AG09309 (cell line): ENCODE results near the gene DGLUCY.

ENCODE experiments used
- DNase-seq: peaks from one replicate; pipeline ENCODE4 v3.0.0-alpha.2; 2010; ENCODE audit warnings: low read depth
- H3K4me3 ChIP-seq: 2 replicates; pipeline ENCODE4 v1.5.1; 2011; ENCODE audit warnings: mild to moderate bottlenecking, low read depth, low read length, moderate library complexity; ENCODE audit not compliant: control insufficient read depth
- CTCF ChIP-seq: IDR thresholded peaks from 2 replicates; pipeline ENCODE4 v1.5.1; 2011; ENCODE audit warnings: mild to moderate bottlenecking, low read depth, low read length, inconsistent platforms; ENCODE audit not compliant: insufficient read depth, control insufficient read depth; ENCODE audit errors: missing control alignments

DGLUCY gene

GRCh38 chr14:91163316-91163715 is 49.4 kb downstream of the DGLUCY start:
- H3K4me3 ChIP-seq = no peak overlapping the region
- no peak for DNase-seq
- TF ChIP-seq CTCF = no peak

GRCh38 chr14:91164676-91165075 is 50.8 kb downstream of the DGLUCY start:
- DNase-seq = no peak
- TF ChIP-seq CTCF = no peak
- no peak overlapping the region for H3K4me3 ChIP-seq

GRCh38 chr14:91167380-91167770 is 53.5 kb downstream of the DGLUCY start:
- no peak for DNase-seq
- no peak overlapping the region for H3K4me3 ChIP-seq
- TF ChIP-seq CTCF = no peak

- DNase-seq = no peak
- no peak for TF ChIP-seq CTCF
- H3K4me3 ChIP-seq = no peak overlapping the region
These were observed 56.1 kb downstream of the DGLUCY start for GRCh38 chr14:91169951-91170350.

GRCh38 chr14:91170504-91171121 is 56.7 kb downstream of the DGLUCY start:
- H3K4me3 ChIP-seq = no peak overlapping the region
- DNase-seq = no peak
- TF ChIP-seq CTCF = no peak

GRCh38 chr14:91171291-91171690 is 57.4 kb downstream of the DGLUCY start:
- TF ChIP-seq CTCF = no peak
- DNase-seq = no peak
- H3K4me3 ChIP-seq = no peak overlapping the region
